HCT116 (cell line): Measurements from ENCODE around the gene COPS7B. TPM values are rescaled to one million over a fixed set of nuclear protein-coding genes. Genes with fewer than 3 reads are reported as not detected.
"Not testable (repeated sequence)": the region's sequence is repeated elsewhere in the genome, so short reads cannot be mapped to it uniquely, and the experiment has no call there.

ENCODE experiments used
- ATAC-seq: fragments of 200-7000 bp; cut with Tn5 transposase; 2 replicates; pipeline ENCODE4 v1.9.1; 2020; ENCODE audit warnings: mild to moderate bottlenecking, moderate library complexity
- BruUV-seq: library from RNA; stranded (reverse); fragments of 400-500 nt; replicated peaks from 2 replicates; lab custom pipeline; 2021; lab: Mats Ljungman, UMichigan
- CTCF ChIA-PET: fragments of 300-600 bp; sonication (Branson Sonifier 250); formaldehyde crosslinking; loops from one replicate; lab custom pipeline; 2021; ENCODE audit warnings: antibody characterized with exemption; lab: Charles Lee
- POLR2A ChIA-PET: fragments of 300-600, 350-600 bp; sonication (Branson Sonifier 250); formaldehyde crosslinking; loops from one replicate; lab custom pipeline; 2021; ENCODE audit warnings: antibody characterized with exemption; lab: Charles Lee
- RAD21 ChIA-PET, 2 experiments: fragments of 300-600 bp; sonication (Branson Sonifier 250); formaldehyde crosslinking; loops; one replicate each; lab custom pipeline; 2023; ENCODE audit warnings: low total read pairs in 2 of 2; ENCODE audit not compliant: uncharacterized antibody in 2 of 2, unreplicated experiment in 2 of 2, low non-redundant PET in 1 of 2; lab: Charles Lee
- DNase-seq: peaks from one replicate; pipeline ENCODE4 v3.0.0-alpha.2; 2010; ENCODE audit warnings: low read depth, low spot score
- H2AFZ ChIP-seq: fragments of 200-600 bp; shearing (Covaris generic), sonication (generic); 2 replicates; pipeline ENCODE4 v1.6.1; 2017; ENCODE audit warnings: low read depth, mixed run types, mixed read lengths, antibody characterized with exemption, low read length; ENCODE audit not compliant: poor library complexity, severe bottlenecking
- H3K27ac ChIP-seq: 2 replicates; pipeline ENCODE4 v1.5.1; 2012; ENCODE audit warnings: low read depth, low read length
- H3K27me3 ChIP-seq: fragments of 200-600 bp; sonication (generic); 2 replicates; pipeline ENCODE4 v1.6.1; 2016; ENCODE audit warnings: mixed run types, low read length, mixed read lengths; ENCODE audit not compliant: insufficient read depth
- H3K36me3 ChIP-seq, 2 experiments: fragments of 200-500 bp in 1 of 2; fragments of 200-600 bp in 1 of 2; sonication (Bioruptor generic) in 1 of 2; sonication (generic) in 1 of 2; 2 replicates each; pipeline versions ENCODE4 v1.5.1 to v1.6.1; 2014 to 2016; ENCODE audit warnings: low read length in 2 of 2, inconsistent platforms in 1 of 2, mixed read lengths in 1 of 2, mixed run types in 1 of 2; ENCODE audit not compliant: insufficient read depth in 2 of 2, control insufficient read depth in 1 of 2
- H3K4me1 ChIP-seq, 2 experiments: fragments of 200-600 bp in 1 of 2; sonication (generic) in 1 of 2; 2 replicates each; pipeline versions ENCODE4 v1.5.1 to v1.6.1; 2012 to 2017; ENCODE audit warnings: low read length in 2 of 2, inconsistent platforms in 1 of 2, mild to moderate bottlenecking in 1 of 2, mixed read lengths in 1 of 2, mixed run types in 1 of 2, moderate library complexity in 1 of 2; ENCODE audit not compliant: insufficient read depth in 2 of 2, control insufficient read depth in 1 of 2
- H3K4me2 ChIP-seq: fragments of 200-600 bp; sonication (generic); 2 replicates; pipeline ENCODE4 v1.6.1; 2017; ENCODE audit warnings: mixed run types, low read length, mixed read lengths
- H3K4me3 ChIP-seq, 2 experiments: fragments of 200-600 bp in 1 of 2; sonication (generic) in 1 of 2; replicated peaks in 1 of 2; 2 replicates each; pipeline ENCODE4 v1.5.1; 2011 to 2016; ENCODE audit warnings: low read length in 2 of 2, control low read depth in 1 of 2, low read depth in 1 of 2, mild to moderate bottlenecking in 1 of 2, mixed read lengths in 1 of 2, mixed run types in 1 of 2
- H3K79me2 ChIP-seq: fragments of 200-600 bp; sonication (generic); 2 replicates; pipeline ENCODE4 v1.6.1; 2017; ENCODE audit warnings: mild to moderate bottlenecking, mixed run types, low read length, moderate library complexity, mixed read lengths; ENCODE audit not compliant: insufficient read depth
- H3K9ac ChIP-seq: fragments of 200-600 bp; sonication (generic); 2 replicates; pipeline ENCODE4 v1.6.1; 2016; ENCODE audit warnings: low read length, mixed read lengths
- H3K9me2 ChIP-seq: fragments of 200-600 bp; sonication (generic), shearing (Covaris generic); 2 replicates; pipeline ENCODE4 v1.6.1; 2017; ENCODE audit warnings: mixed run types, mild to moderate bottlenecking, moderate library complexity; ENCODE audit not compliant: insufficient read depth
- H3K9me3 ChIP-seq, 2 experiments: fragments of 200-500 bp in 1 of 2; fragments of 200-600 bp in 1 of 2; sonication (Bioruptor generic) in 1 of 2; sonication (generic) in 1 of 2; 2 replicates each; pipeline ENCODE4 v1.6.1; 2014 to 2017; ENCODE audit warnings: low read length in 2 of 2, mixed read lengths in 2 of 2, inconsistent platforms in 1 of 2, low read depth in 1 of 2, mild to moderate bottlenecking in 1 of 2, mixed run types in 1 of 2, moderate library complexity in 1 of 2; ENCODE audit not compliant: control insufficient read depth in 1 of 2, insufficient read depth in 1 of 2
- H4K20me1 ChIP-seq: fragments of 200-600 bp; sonication (generic), shearing (Covaris generic); 2 replicates; pipeline ENCODE4 v1.6.1; 2017; ENCODE audit warnings: mixed run types, mild to moderate bottlenecking, moderate library complexity; ENCODE audit not compliant: insufficient read depth
- CBX3 ChIP-seq: IDR thresholded peaks from 2 replicates; pipeline ENCODE4 v1.6.1; 2012; ENCODE audit warnings: low read depth
- CEBPB ChIP-seq: IDR thresholded peaks from 2 replicates; pipeline ENCODE4 v1.6.1; 2012; ENCODE audit warnings: low read depth
- EGR1 ChIP-seq: IDR thresholded peaks from 2 replicates; pipeline ENCODE4 v1.6.1; 2012; ENCODE audit warnings: low read depth
- ELF1 ChIP-seq: IDR thresholded peaks from 2 replicates; pipeline ENCODE4 v1.6.1; 2012; ENCODE audit warnings: low read depth, borderline replicate concordance
- FOSL1 ChIP-seq: IDR thresholded peaks from 2 replicates; pipeline ENCODE4 v1.6.1; 2012; ENCODE audit warnings: low read depth
- JUND ChIP-seq: IDR thresholded peaks from 2 replicates; pipeline ENCODE4 v1.6.1; 2012
- POLR2A ChIP-seq: IDR thresholded peaks from 2 replicates; pipeline ENCODE4 v1.7.0; 2011; ENCODE audit warnings: borderline replicate concordance; ENCODE audit not compliant: insufficient read depth, insufficient read length; ENCODE audit errors: extremely low read depth
- POLR2AphosphoS5 ChIP-seq: IDR thresholded peaks from 2 replicates; pipeline ENCODE4 v1.6.1; 2011; ENCODE audit warnings: mild to moderate bottlenecking, low read depth, low read length, moderate library complexity
- SIN3A ChIP-seq: IDR thresholded peaks from 2 replicates; pipeline ENCODE4 v1.6.1; 2012; ENCODE audit warnings: low read depth
- SP1 ChIP-seq: IDR thresholded peaks from 2 replicates; pipeline ENCODE4 v1.6.1; 2012; ENCODE audit warnings: low read depth
- TCF7L2 ChIP-seq: IDR thresholded peaks from 2 replicates; pipeline ENCODE4 v1.7.0; 2011; ENCODE audit warnings: borderline replicate concordance, inconsistent platforms; ENCODE audit not compliant: insufficient read depth, insufficient read length; ENCODE audit errors: extremely low read depth
- ZFX ChIP-seq: fragments of 450-650 bp; IDR thresholded peaks from 2 replicates; pipeline ENCODE4 v1.6.1; 2017
- ZNF274 ChIP-seq: fragments of 200-500 bp; sonication (Bioruptor generic); IDR thresholded peaks from 2 replicates; pipeline ENCODE4 v1.6.1; 2014; ENCODE audit warnings: mild to moderate bottlenecking, low read depth, low read length, inconsistent platforms
- intact Hi-C: fragments of 100-400 bp; cut with micrococcal nuclease; formaldehyde crosslinking; loops from 2 replicates; pipeline ENCODE4 v1.10.0; 2022
- total RNA-seq: library from RNA; stranded (reverse); gene quantifications from one replicate; pipeline ENCODE4 v1.2.1, GENCODE V29; 2021; ENCODE audit not compliant: unreplicated experiment
- TF ChIP-seq, protein P1 (sequence below): IDR thresholded peaks from 2 replicates; pipeline ENCODE4 v1.6.1; 2012
- TF ChIP-seq, protein P2 (sequence below): IDR thresholded peaks from 2 replicates; pipeline ENCODE4 v1.6.1; 2012

COPS7B gene
- total RNA-seq, 1 experiment from 2014 or later: 52.9 TPM

DNA sequence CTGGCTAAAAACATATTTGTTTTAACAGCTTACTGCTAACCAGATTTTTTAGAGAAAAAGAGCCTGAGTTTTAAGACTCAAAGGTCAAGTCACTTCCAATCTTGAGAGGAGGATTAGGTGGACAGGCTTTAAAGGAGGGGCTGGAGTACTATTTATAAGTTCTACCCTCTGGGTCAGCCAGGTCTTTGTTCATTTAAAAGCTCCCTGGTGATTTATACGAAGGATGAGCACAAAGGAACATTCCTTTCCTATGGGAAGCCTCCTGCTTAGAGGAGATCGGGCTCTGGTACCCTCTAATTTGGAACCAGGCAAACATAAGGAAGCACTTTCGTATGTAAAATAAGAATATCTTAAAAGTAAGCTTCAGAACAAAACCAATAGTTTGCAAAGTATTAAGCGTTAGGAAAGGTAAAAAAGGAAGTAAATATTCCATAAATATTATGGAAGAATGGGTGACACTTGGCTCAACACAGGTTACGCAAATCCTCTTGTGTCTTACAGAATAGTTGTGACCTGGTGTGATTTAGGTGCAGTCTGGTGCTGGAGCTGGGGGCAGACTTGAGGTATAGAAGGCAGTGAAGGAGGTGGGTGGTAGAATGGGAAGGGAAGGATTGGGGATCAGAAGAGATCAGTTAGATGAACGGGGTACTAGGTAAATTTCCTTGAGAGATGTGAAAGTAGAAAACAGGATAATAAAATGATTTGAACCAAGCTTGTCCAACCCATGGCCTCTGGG is 40.8 kb upstream of the COPS7B start:
- no peak for ATAC-seq
- CTCF ChIA-PET: no interaction called here

DNA sequence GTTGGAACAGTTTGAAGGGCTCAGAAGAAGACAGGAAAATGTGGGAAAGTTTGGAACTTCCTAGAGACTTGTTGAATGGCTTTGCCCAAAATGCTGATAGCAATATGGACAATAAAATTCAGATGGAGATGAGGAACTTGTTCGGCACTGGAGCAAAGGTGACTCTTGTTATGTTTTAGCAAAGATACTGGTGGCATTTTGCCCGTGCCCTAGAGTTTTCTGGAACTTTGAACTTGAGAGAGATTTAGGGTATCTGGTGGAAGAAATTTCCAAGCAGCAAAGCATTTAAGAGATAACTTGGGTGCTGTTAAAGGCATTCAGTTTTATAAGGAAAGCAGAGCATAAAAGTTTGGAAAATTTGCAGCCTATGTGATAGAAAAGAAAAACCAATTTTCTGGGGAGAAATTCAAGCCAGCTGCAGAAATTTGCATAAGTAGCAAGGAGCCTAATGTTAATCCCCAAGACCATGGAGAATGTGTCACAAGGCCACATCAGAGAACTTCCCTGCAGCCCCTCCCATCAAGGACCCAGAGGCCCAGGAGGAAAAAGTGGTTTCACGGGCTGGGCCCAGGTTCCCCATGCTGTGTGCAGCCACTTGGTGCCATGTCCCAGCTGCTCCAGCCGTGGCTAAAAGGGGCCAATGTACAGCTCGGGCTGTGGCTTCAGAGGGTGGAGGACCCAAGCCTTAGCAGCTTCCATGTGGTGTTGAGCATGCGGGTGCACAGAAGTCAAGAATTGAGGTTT is 37.9 kb upstream of the COPS7B start:
- intact Hi-C loops, H4K20me1 ChIP-seq, H3K4me2 ChIP-seq, H3K36me3 ChIP-seq, RAD21 ChIA-PET, BruUV-seq, CTCF ChIA-PET, H3K79me2 ChIP-seq, H3K9ac ChIP-seq, ATAC-seq, H3K4me1 ChIP-seq, H3K9me2 ChIP-seq, H2AFZ ChIP-seq, H3K27me3 ChIP-seq, H3K27ac ChIP-seq, DNase-seq, H3K4me3 ChIP-seq, POLR2A ChIA-PET, H3K9me3 ChIP-seq: not testable (repeated sequence)

More for the DNA sequence above, 40.8 kb upstream of the COPS7B start:
- Histone ChIP-seq H3K9me2 (no peaks in the 10 kb centered on the region), H3K9ac (no peak overlapping the region), H4K20me1 (no peaks in the 10 kb centered on the region), H2AFZ (no peak overlapping the region), H3K9me3 (no peaks in the 10 kb centered on the region), H3K36me3 (no peaks in the 10 kb centered on the region), H3K27me3 (no peaks in the 10 kb centered on the region), H3K27ac (no peak overlapping the region), H3K4me3 (no peak overlapping the region), H3K4me1 (no peaks in the 10 kb centered on the region), H3K4me2 (no peak overlapping the region), H3K79me2 (no peaks in the 10 kb centered on the region)
- intact Hi-C loops: no loop called here
- DNase-seq: no peak
- POLR2A ChIA-PET: no interaction called here
- TF ChIP-seq, protein P1, sequence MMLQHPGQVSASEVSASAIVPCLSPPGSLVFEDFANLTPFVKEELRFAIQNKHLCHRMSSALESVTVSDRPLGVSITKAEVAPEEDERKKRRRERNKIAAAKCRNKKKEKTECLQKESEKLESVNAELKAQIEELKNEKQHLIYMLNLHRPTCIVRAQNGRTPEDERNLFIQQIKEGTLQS: no peak
- TF ChIP-seq CBX3: no peak
- no peak for TF ChIP-seq TCF7L2
- TF ChIP-seq FOSL1: no peak
- TF ChIP-seq, protein P2, sequence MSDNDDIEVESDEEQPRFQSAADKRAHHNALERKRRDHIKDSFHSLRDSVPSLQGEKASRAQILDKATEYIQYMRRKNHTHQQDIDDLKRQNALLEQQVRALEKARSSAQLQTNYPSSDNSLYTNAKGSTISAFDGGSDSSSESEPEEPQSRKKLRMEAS: no peak
- TF ChIP-seq POLR2AphosphoS5: no peak
- no peak for TF ChIP-seq SP1
- no peak for TF ChIP-seq ZFX
- TF ChIP-seq POLR2A: no peak
- TF ChIP-seq CEBPB: no peak
- TF ChIP-seq SIN3A: no peak
- no peak for TF ChIP-seq EGR1
- TF ChIP-seq JUND: no peak
- no peak for TF ChIP-seq ZNF274
- TF ChIP-seq ELF1: no peak
- no TSS peak for BruUV-seq
- RAD21 ChIA-PET: no interaction called here

DNA sequence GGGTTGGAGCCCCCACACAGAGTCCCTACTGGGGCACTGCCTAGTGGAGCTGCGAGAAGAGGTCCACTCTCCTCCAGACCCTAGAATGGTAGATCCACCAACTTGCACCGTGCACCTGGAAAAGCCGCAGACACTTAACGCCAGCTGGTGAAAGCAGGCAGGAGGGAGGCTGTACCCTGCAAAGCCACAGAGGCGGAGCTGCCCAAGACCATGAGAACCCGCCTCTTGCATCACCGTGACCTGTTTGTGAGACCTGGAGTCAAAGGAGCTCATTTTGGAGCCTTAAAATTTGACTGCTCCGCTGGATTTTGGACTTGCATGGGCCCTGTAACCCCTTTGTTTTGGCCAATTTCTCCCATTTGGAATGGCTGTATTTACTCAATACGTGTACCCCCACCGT is 37.2 kb upstream of the COPS7B start:
- intact Hi-C loops, H3K79me2 ChIP-seq, H2AFZ ChIP-seq, H3K27ac ChIP-seq, H3K4me3 ChIP-seq, H3K9ac ChIP-seq, CTCF ChIA-PET, RAD21 ChIA-PET, H3K27me3 ChIP-seq, H3K9me2 ChIP-seq, H3K36me3 ChIP-seq, H3K9me3 ChIP-seq, BruUV-seq, DNase-seq, H3K4me1 ChIP-seq, H3K4me2 ChIP-seq, ATAC-seq, H4K20me1 ChIP-seq: not testable (repeated sequence)
- POLR2A ChIA-PET: interaction anchor here (0.5 kb wide), 1 partner anchor 14 kb away, joined by 3 read pairs; no protein-coding TSS in a partner anchor
